CD8-positive, alpha-beta memory T cell (primary cell): ENCODE measurements around the gene EGFR. TPM values are rescaled to one million over a fixed set of nuclear protein-coding genes. Genes with fewer than 3 reads are reported as not detected.
A peak's percentile ranks its signal among the peaks of the same experiment; 100 is the strongest.

Experiments used
- CTCF ChIA-PET: fragments of 350-600 bp; sonication (Branson Sonifier 250); formaldehyde crosslinking; loops from one replicate; lab custom pipeline; 2021; ENCODE audit warnings: antibody characterized with exemption; lab: Charles Lee
- POLR2A ChIA-PET: fragments of 350-600 bp; sonication (Branson Sonifier 250); formaldehyde crosslinking; loops from one replicate; lab custom pipeline; 2021; ENCODE audit warnings: antibody characterized with exemption; lab: Charles Lee
- DNase-seq, 5 donors: peaks; one replicate each; pipeline versions ENCODE4 v3.0.0 to v3.0.0-alpha.2; 2020 to 2022; ENCODE audit warnings: mixed read lengths in 1 of 5
- H3K27ac ChIP-seq: one replicate; pipeline ENCODE4 v1.7.0; 2013; ENCODE audit warnings: low read depth, mild to moderate bottlenecking, low read length, moderate library complexity
- H3K27me3 ChIP-seq: 2 replicates; pipeline ENCODE4 v1.7.0; 2013; ENCODE audit warnings: low read length, mild to moderate bottlenecking; ENCODE audit not compliant: insufficient read depth, poor library complexity, severe bottlenecking
- H3K36me3 ChIP-seq: 2 replicates; pipeline ENCODE4 v1.7.0; 2013; ENCODE audit warnings: mild to moderate bottlenecking, low read length, moderate library complexity; ENCODE audit not compliant: insufficient read depth
- H3K4me1 ChIP-seq: 2 replicates; pipeline ENCODE4 v1.7.0; 2013; ENCODE audit warnings: mild to moderate bottlenecking, low read length, moderate library complexity; ENCODE audit not compliant: insufficient read depth
- H3K4me3 ChIP-seq: 2 replicates; pipeline ENCODE4 v1.7.0; 2013; ENCODE audit warnings: mild to moderate bottlenecking, low read length
- H3K9me3 ChIP-seq: 2 replicates; pipeline ENCODE4 v1.7.0; 2013; ENCODE audit warnings: mild to moderate bottlenecking, low read length
- H3K27ac Mint-ChIP-seq, 8 donors: one replicate each; pipeline ENCODE4 v1.8.0; 2020 to 2021; ENCODE audit warnings: mixed read lengths in 8 of 8, mild to moderate bottlenecking in 6 of 8, inconsistent platforms in 3 of 8, moderate library complexity in 3 of 8
- H3K27me3 Mint-ChIP-seq, 2 donors: one replicate each; pipeline ENCODE4 v1.8.0; 2020 to 2021; ENCODE audit warnings: mixed read lengths in 2 of 2, mild to moderate bottlenecking in 1 of 2, moderate library complexity in 1 of 2
- H3K36me3 Mint-ChIP-seq, 3 donors: one replicate each; pipeline ENCODE4 v1.8.0; 2020 to 2021; ENCODE audit warnings: mixed read lengths in 3 of 3, inconsistent platforms in 1 of 3, mild to moderate bottlenecking in 1 of 3
- H3K4me1 Mint-ChIP-seq, 3 donors: one replicate each; pipeline ENCODE4 v1.8.0; 2020 to 2021; ENCODE audit warnings: mixed read lengths in 3 of 3, inconsistent platforms in 1 of 3, mild to moderate bottlenecking in 1 of 3
- H3K4me3 Mint-ChIP-seq, 7 donors: one replicate each; pipeline ENCODE4 v1.8.0; 2020 to 2021; ENCODE audit warnings: mixed read lengths in 7 of 7, mild to moderate bottlenecking in 6 of 7, moderate library complexity in 4 of 7, inconsistent platforms in 2 of 7
- H3K9me3 Mint-ChIP-seq, 5 donors: one replicate each; pipeline ENCODE4 v1.8.0; 2020 to 2022; ENCODE audit warnings: mixed read lengths in 5 of 5, mild to moderate bottlenecking in 3 of 5, moderate library complexity in 2 of 5, inconsistent platforms in 1 of 5
- polyA plus RNA-seq: library from polyadenylated mRNA; unstranded; fragments of 300-500 nt; fragmentation: Illumina TruSeq; gene quantifications from one replicate; pipeline ENCODE4 v1.2.3, GENCODE V29; 2021
- total RNA-seq, 2 experiments: library from RNA; stranded (reverse); gene quantifications; one replicate each; pipeline ENCODE4 v1.2.3, GENCODE V29; 2021

The EGFR gene
- total and polyA plus RNA-seq, 3 experiments from 2014 or later = not detected

- no peak for DNase-seq
- no peak overlapping the region for H3K27ac ChIP-seq
- Mint-ChIP-seq H3K4me1 (peaks cover 15 to 22% (median 21%) of the 10 kb centered on the region in 3 donors), H3K27ac (peak overlapping the region in 1 of 8 donors; percentile 21), H3K27me3 (peaks cover 3 to 5% of the 10 kb centered on the region in 2 donors), H3K4me3 (no peak overlapping the region), H3K9me3 (no peaks in the 10 kb centered on the region), H3K36me3 (no peaks in the 10 kb centered on the region)
- ChIA-PET POLR2A (no interaction called here), CTCF (no interaction called here)
- H3K27me3 ChIP-seq = no peaks in the 10 kb centered on the region
- peaks cover 7% of the 10 kb centered on the region for H3K4me1 ChIP-seq
- no peak overlapping the region for H3K4me3 ChIP-seq
- H3K9me3 ChIP-seq = no peaks in the 10 kb centered on the region
- no peaks in the 10 kb centered on the region for H3K36me3 ChIP-seq
These were observed 52.8 kb downstream of the EGFR start for GRCh38 chr7:55071411-55072175.

DNA sequence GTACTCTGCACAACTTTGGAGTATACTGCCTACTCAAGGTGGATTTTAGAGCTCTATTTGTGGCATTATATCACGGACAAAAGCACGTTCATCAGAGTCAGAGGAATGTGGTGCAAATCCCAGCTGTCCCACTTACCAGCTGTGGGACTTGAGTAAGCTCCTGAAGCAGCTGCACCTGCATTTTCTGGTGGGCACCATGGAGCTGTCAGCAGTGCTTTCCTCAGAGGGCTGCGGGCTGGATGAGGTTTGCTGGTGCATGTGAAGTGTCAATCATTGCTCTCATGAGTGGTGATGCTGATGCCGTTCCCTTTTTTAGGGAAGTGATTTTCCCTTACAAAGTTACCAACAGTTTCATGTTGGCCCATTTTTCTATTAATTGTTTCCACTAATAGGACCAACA lies 53.4 kb downstream of the EGFR start:
- no peak overlapping the region for H3K4me3 ChIP-seq
- H3K4me1 ChIP-seq = peaks cover 7% of the 10 kb centered on the region
- H3K36me3 ChIP-seq = no peaks in the 10 kb centered on the region
- peaks cover 3 to 5% of the 10 kb centered on the region in 2 donors for H3K27me3 Mint-ChIP-seq
- no peak overlapping the region for H3K27ac Mint-ChIP-seq
- H3K27me3 ChIP-seq = no peaks in the 10 kb centered on the region
- no peaks in the 10 kb centered on the region for H3K9me3 Mint-ChIP-seq
- H3K4me3 Mint-ChIP-seq = no peak overlapping the region
- POLR2A ChIA-PET = no interaction called here
- peaks cover 15 to 22% (median 21%) of the 10 kb centered on the region in 3 donors for H3K4me1 Mint-ChIP-seq
- H3K27ac ChIP-seq = no peak overlapping the region
- no peaks in the 10 kb centered on the region for H3K36me3 Mint-ChIP-seq
- CTCF ChIA-PET = no interaction called here
- no peaks in the 10 kb centered on the region for H3K9me3 ChIP-seq
- no peak for DNase-seq

- POLR2A ChIA-PET = no interaction called here
These were observed 54.3 kb downstream of the EGFR start for GRCh38 chr7:55073051-55073511.

DNA sequence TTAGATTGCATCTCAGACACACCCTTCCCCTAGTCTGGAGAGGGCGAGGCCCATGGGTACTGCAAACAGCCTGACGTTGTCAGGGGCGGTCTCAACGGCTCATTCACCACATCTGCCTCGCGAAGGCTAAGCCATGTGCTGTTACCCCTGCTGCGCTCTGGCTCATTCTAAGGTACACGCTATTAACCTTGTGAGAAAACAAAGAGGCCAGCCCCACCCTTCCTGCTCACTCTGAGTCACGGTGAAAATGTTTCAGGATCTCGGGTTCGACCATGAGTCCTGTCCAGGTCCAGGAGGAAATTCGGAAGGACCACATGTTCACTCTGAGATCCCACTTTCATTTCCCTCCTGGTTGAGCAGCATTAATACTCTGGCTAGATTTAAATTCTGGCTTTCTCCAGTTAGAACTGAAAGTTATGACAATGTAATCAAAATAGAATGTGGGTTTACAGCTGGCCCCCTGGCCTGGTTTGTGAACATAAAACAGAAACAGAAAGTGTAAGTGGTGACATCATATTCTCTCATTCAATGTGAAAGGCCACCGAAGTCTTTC lies 55.2 kb downstream of the EGFR start:
- Mint-ChIP-seq H3K27me3 (peaks cover 3% of the 10 kb centered on the region in 2 donors), H3K27ac (peak overlapping the region; percentile 79 to 97 (median 94)), H3K9me3 (no peaks in the 10 kb centered on the region), H3K4me1 (peaks cover 15 to 22% (median 21%) of the 10 kb centered on the region in 3 donors), H3K36me3 (no peaks in the 10 kb centered on the region), H3K4me3 (peak overlapping the region; percentile 19 to 90 (median 79))
- Histone ChIP-seq H3K27me3 (no peaks in the 10 kb centered on the region), H3K4me3 (peak overlapping the region; percentile 6), H3K27ac (peak overlapping the region; percentile 62), H3K9me3 (no peaks in the 10 kb centered on the region), H3K36me3 (no peaks in the 10 kb centered on the region), H3K4me1 (peaks cover 7% of the 10 kb centered on the region)
- POLR2A ChIA-PET = no interaction called here
- DNase-seq = peak in 4 of 5 donors; percentile 23 to 63 (median 41)
- CTCF ChIA-PET = no interaction called here

More at GRCh38 chr7:55073051-55073511, 54.3 kb downstream of the EGFR start:
- H3K4me1 Mint-ChIP-seq = peaks cover 15 to 22% (median 21%) of the 10 kb centered on the region in 3 donors
- CTCF ChIA-PET = no interaction called here
- H3K27ac ChIP-seq = no peak overlapping the region
- peaks cover 7% of the 10 kb centered on the region for H3K4me1 ChIP-seq
- H3K4me3 Mint-ChIP-seq = peak overlapping the region in 1 of 7 donors; percentile 37
- no peaks in the 10 kb centered on the region for H3K9me3 ChIP-seq
- no peak overlapping the region for H3K4me3 ChIP-seq
- no peaks in the 10 kb centered on the region for H3K27me3 ChIP-seq
- H3K36me3 Mint-ChIP-seq = no peaks in the 10 kb centered on the region
- peaks cover 3% of the 10 kb centered on the region in 2 donors for H3K27me3 Mint-ChIP-seq
- H3K27ac Mint-ChIP-seq = peak overlapping the region in 5 of 8 donors; percentile 13 to 97 (median 30)
- no peaks in the 10 kb centered on the region for H3K9me3 Mint-ChIP-seq
- no peaks in the 10 kb centered on the region for H3K36me3 ChIP-seq
- DNase-seq = no peak

DNA sequence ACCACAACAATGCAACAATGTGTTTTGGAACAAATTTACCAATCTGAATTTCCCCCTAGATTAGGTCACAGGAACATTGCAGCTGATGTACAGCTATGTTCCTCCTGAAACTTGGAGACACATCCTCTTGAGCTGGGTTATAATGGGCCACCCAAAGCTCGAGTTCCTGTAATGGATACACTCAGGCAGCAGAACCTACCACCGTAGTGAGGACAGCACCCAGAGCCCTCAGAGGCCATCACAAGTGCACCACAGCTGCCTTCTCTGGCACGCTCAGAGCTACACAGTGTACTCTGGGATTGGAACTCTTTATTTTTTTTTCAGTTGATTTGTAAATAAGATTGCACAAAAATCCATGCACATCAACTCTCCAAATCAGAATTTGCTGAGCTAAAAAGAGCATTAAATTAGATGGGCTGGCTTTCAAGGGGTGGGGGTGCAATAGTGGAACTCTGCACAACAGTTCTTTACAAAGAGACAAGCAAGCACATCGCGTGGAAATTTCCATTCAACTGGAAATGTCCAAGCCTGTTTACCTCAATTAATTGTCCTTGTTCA lies 56.7 kb downstream of the EGFR start:
- Mint-ChIP-seq H3K27me3 (peaks cover 2 to 3% of the 10 kb centered on the region in 2 donors), H3K4me1 (peaks cover 15 to 22% (median 21%) of the 10 kb centered on the region in 3 donors), H3K4me3 (no peak overlapping the region), H3K36me3 (no peaks in the 10 kb centered on the region), H3K9me3 (no peaks in the 10 kb centered on the region), H3K27ac (peak overlapping the region in 2 of 8 donors; percentile 6 to 43)
- Histone ChIP-seq H3K36me3 (no peaks in the 10 kb centered on the region), H3K27ac (no peak overlapping the region), H3K9me3 (no peaks in the 10 kb centered on the region), H3K4me3 (no peak overlapping the region), H3K27me3 (no peaks in the 10 kb centered on the region), H3K4me1 (peaks cover 7% of the 10 kb centered on the region)
- POLR2A ChIA-PET = no interaction called here
- no peak for DNase-seq
- CTCF ChIA-PET = no interaction called here

DNA sequence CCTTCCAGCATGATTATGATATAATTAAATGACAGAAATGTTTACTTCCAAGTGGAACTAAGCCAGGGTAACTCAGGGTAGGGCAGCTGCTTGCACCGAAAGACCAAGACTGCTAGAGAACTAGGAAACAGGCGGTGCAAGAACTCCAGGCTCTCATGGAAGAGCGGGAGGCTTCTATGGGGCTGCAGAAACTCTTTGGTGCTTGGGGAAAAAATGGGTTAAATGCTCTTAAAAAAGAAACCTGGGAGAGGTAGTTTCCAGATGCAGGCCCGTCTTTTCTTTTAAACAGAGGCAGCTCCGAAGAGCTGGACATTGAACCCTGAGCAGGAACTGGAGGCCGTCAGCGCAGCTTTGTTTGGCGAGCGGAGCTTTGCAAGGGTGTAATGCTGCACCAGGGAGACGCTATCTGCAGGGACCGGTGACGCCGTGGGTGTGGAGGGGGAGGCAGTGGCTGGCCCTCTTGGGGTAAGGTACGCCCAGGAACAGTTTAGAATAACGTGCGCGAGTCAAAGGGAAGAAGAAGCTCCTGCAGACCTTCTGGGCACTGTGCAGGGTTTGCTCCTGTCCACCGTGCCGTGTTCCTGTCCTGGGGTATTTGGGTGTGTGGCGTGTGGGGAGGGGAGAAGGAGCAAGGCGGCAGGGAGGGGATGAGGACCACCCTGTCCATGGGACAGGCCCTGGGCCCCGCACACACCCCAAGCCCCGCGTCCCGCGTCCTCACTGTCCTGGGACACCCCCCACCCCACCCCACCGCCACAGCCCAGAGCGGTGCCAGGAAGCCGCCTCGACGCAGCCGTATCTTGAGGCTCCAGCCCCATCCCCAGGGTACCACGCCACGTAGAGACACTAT lies 59.0 kb downstream of the EGFR start:
- no peak for DNase-seq
- H3K36me3 Mint-ChIP-seq = no peaks in the 10 kb centered on the region
- H3K27me3 Mint-ChIP-seq = no peaks in the 10 kb centered on the region
- no peaks in the 10 kb centered on the region for H3K36me3 ChIP-seq
- H3K4me3 Mint-ChIP-seq = peak overlapping the region in 1 of 7 donors; percentile 38
- H3K27ac Mint-ChIP-seq = no peak overlapping the region
- H3K27me3 ChIP-seq = no peaks in the 10 kb centered on the region
- no peak overlapping the region for H3K4me3 ChIP-seq
- H3K4me1 Mint-ChIP-seq = peaks cover 15 to 22% (median 21%) of the 10 kb centered on the region in 3 donors
- CTCF ChIA-PET = no interaction called here
- H3K9me3 Mint-ChIP-seq = no peaks in the 10 kb centered on the region
- H3K9me3 ChIP-seq = no peaks in the 10 kb centered on the region
- POLR2A ChIA-PET = no interaction called here
- peaks cover 7% of the 10 kb centered on the region for H3K4me1 ChIP-seq
- no peak overlapping the region for H3K27ac ChIP-seq

- Histone ChIP-seq H3K27ac (no peak overlapping the region), H3K9me3 (no peaks in the 10 kb centered on the region), H3K36me3 (no peaks in the 10 kb centered on the region), H3K27me3 (no peaks in the 10 kb centered on the region), H3K4me3 (no peak overlapping the region), H3K4me1 (peaks cover 2% of the 10 kb centered on the region)
- peaks cover 0 to 4% of the 10 kb centered on the region in 2 donors for H3K27me3 Mint-ChIP-seq
- no peak overlapping the region for H3K27ac Mint-ChIP-seq
- ChIA-PET CTCF (no interaction called here), POLR2A (no interaction called here)
- DNase-seq = no peak
- H3K36me3 Mint-ChIP-seq = no peaks in the 10 kb centered on the region
- H3K9me3 Mint-ChIP-seq = no peaks in the 10 kb centered on the region
- H3K4me3 Mint-ChIP-seq = no peak overlapping the region
- peaks cover 11 to 14% (median 12%) of the 10 kb centered on the region in 3 donors for H3K4me1 Mint-ChIP-seq
These were observed 59.9 kb downstream of the EGFR start for GRCh38 chr7:55078465-55079372.
